B cell (primary cell): Measurements from ENCODE around the gene BAHCC1. TPM values are rescaled to one million over a fixed set of nuclear protein-coding genes. Genes with fewer than 3 reads are reported as not detected.

Source experiments
- ATAC-seq: fragments of 200-7000 bp; cut with Tn5 transposase; one replicate; pipeline ENCODE4 v1.10.0; 2021; ENCODE audit warnings: low read depth, mild to moderate bottlenecking, moderate number of reproducible peaks, moderate library complexity
- CTCF ChIA-PET: fragments of 350-600 bp; sonication (Branson Sonifier 250); formaldehyde crosslinking; loops from one replicate; lab custom pipeline; 2021; ENCODE audit warnings: antibody characterized with exemption, inconsistent platforms; lab: Charles Lee
- POLR2A ChIA-PET: fragments of 350-600 bp; sonication (Branson Sonifier 250); formaldehyde crosslinking; loops from one replicate; lab custom pipeline; 2021; ENCODE audit warnings: antibody characterized with exemption; lab: Charles Lee
- DNase-seq: peaks from one replicate; pipeline ENCODE4 v3.0.0; 2013
- H2AFZ ChIP-seq: 2 replicates; pipeline ENCODE4 v1.6.1; 2012; ENCODE audit warnings: mild to moderate bottlenecking, low read depth, low read length; ENCODE audit not compliant: insufficient read depth, poor library complexity, severe bottlenecking
- H3K27ac ChIP-seq, 2 donors: 1 replicate in 1 of 2; 2 replicates in 1 of 2; pipeline ENCODE4 v1.5.1; 2012 to 2013; ENCODE audit warnings: low read length in 2 of 2, mild to moderate bottlenecking in 2 of 2, moderate library complexity in 1 of 2
- H3K27me3 ChIP-seq, 4 experiments: fragments of 200-600 bp in 1 of 4; sonication (generic) in 1 of 4; replicated peaks in 1 of 4; 1 replicate in 2 of 4; 2 replicates in 2 of 4; pipeline versions ENCODE4 v1.6.1 to v1.7.0; 2013 to 2016; ENCODE audit warnings: low read length in 3 of 4, mild to moderate bottlenecking in 2 of 4, mixed read lengths in 1 of 4, moderate library complexity in 1 of 4; ENCODE audit not compliant: insufficient read depth in 4 of 4, control insufficient read depth in 3 of 4; ENCODE audit errors: control extremely low read depth in 1 of 4
- H3K36me3 ChIP-seq, 2 experiments: replicated peaks in 1 of 2; 1 replicate in 1 of 2; 2 replicates in 1 of 2; pipeline versions ENCODE4 v1.6.1 to v1.7.1; 2013; ENCODE audit warnings: low read length in 1 of 2; ENCODE audit not compliant: insufficient read depth in 2 of 2, control insufficient read depth in 1 of 2; ENCODE audit errors: control extremely low read depth in 1 of 2, extremely low read depth in 1 of 2
- H3K4me1 ChIP-seq, 2 donors: fragments of 200-600 bp in 1 of 2; sonication (generic) in 1 of 2; 1 replicate in 1 of 2; 2 replicates in 1 of 2; pipeline versions ENCODE4 v1.5.1 to v1.6.1; 2013 to 2017; ENCODE audit warnings: low read length in 2 of 2; ENCODE audit not compliant: control insufficient read depth in 2 of 2, insufficient read depth in 2 of 2
- H3K4me2 ChIP-seq: replicated peaks from 2 replicates; pipeline ENCODE3; 2012; ENCODE audit warnings: mild to moderate bottlenecking, low read depth, low read length; ENCODE audit not compliant: poor library complexity, severe bottlenecking
- H3K4me3 ChIP-seq, 5 experiments: fragments of 200-600 bp in 1 of 5; sonication (generic) in 1 of 5; 1 replicate in 3 of 5; 2 replicates in 2 of 5; pipeline versions ENCODE4 v1.5.1 to v1.7.0; 2011 to 2016; ENCODE audit warnings: low read length in 4 of 5, mild to moderate bottlenecking in 4 of 5, low read depth in 2 of 5, control low read depth in 1 of 5, moderate library complexity in 1 of 5; ENCODE audit not compliant: insufficient read depth in 1 of 5; ENCODE audit errors: control extremely low read depth in 1 of 5, extremely low read depth in 1 of 5
- H3K79me2 ChIP-seq: fragments of 200-600 bp; sonication (generic); one replicate; pipeline ENCODE4 v1.6.0; 2016; ENCODE audit warnings: low read length; ENCODE audit not compliant: control insufficient read depth, insufficient read depth
- H3K9ac ChIP-seq: fragments of 200-600 bp; sonication (generic); 2 replicates; pipeline ENCODE4 v1.6.1; 2017; ENCODE audit warnings: mild to moderate bottlenecking, low read length, moderate library complexity
- H3K9me3 ChIP-seq, 3 donors: one replicate each; pipeline versions ENCODE4 v1.6.1 to v1.7.1; 2013; ENCODE audit warnings: low read length in 2 of 3; ENCODE audit not compliant: control insufficient read depth in 2 of 3, insufficient read depth in 1 of 3; ENCODE audit errors: control extremely low read depth in 1 of 3
- H4K20me1 ChIP-seq: 2 replicates; pipeline ENCODE4 v1.6.0; 2012; ENCODE audit warnings: mild to moderate bottlenecking, low read length; ENCODE audit not compliant: insufficient read depth, control insufficient read depth, poor library complexity, severe bottlenecking
- H3K27ac Mint-ChIP-seq: one replicate; pipeline ENCODE4 v1.8.0; 2021; ENCODE audit warnings: mixed read lengths
- H3K27me3 Mint-ChIP-seq: one replicate; pipeline ENCODE4 v1.8.0; 2021; ENCODE audit warnings: mixed read lengths
- H3K4me1 Mint-ChIP-seq: one replicate; pipeline ENCODE4 v1.8.0; 2021; ENCODE audit warnings: mixed read lengths
- H3K4me3 Mint-ChIP-seq: one replicate; pipeline ENCODE4 v1.8.0; 2021; ENCODE audit warnings: mixed read lengths
- H3K9me3 Mint-ChIP-seq: one replicate; pipeline ENCODE4 v1.8.0; 2022; ENCODE audit warnings: mixed read lengths; ENCODE audit not compliant: insufficient read depth
- CTCF ChIP-seq: fragments of 200-600 bp; IDR thresholded peaks from one replicate; pipeline ENCODE4 v1.8.0; 2022; ENCODE audit warnings: antibody characterized with exemption, mild to moderate bottlenecking
- EZH2 ChIP-seq: IDR thresholded peaks from 2 replicates; pipeline ENCODE4 v1.6.1; 2012; ENCODE audit warnings: borderline replicate concordance, low read depth, mild to moderate bottlenecking, moderate library complexity, low read length; ENCODE audit not compliant: insufficient read depth, poor library complexity, severe bottlenecking
- WGBS: methylation state at CpG from one replicate; pipeline ENCODE4 v1.1.5; 2013; ENCODE audit warnings: missing lambda C conversion rate; ENCODE audit not compliant: insufficient coverage; 5-methylcytosine and 5-hydroxymethylcytosine counted together
- intact Hi-C: fragments of 100-400 bp; cut with micrococcal nuclease; formaldehyde crosslinking; loops from one replicate; pipeline ENCODE4 v1.10.0; 2022
- polyA plus RNA-seq: library from polyadenylated mRNA; depleted of rRNA; stranded (reverse); fragments of >200 nt; gene quantifications from 2 replicates; pipeline ENCODE4 v1.2.3, GENCODE V29; 2012
- total RNA-seq, 2 donors: library from RNA; stranded (reverse); fragments of 120-200 nt in 1 of 2; gene quantifications; 1 replicate in 1 of 2; 2 replicates in 1 of 2; pipeline versions ENCODE4 v1.2.3 to v1.2.4, GENCODE V29; 2013 to 2022

The BAHCC1 gene
- total and polyA plus RNA-seq, 2 donors (not counting 1 experiment from before 2014, with no cell fraction given): 0.12 to 0.48 TPM

GRCh38 chr17:81484195-81484979 lies 89.1 kb downstream of the BAHCC1 start:
- Histone ChIP-seq H3K4me2 (peak overlapping the region; percentile 100), H3K4me1 (peaks cover 46 to 53% of the 10 kb centered on the region in 2 donors), H3K9ac (peak overlapping the region; percentile 62), H3K27me3 (peaks cover 0 to 28% (median 12%) of the 10 kb centered on the region in 4 experiments), H3K79me2 (no peaks in the 10 kb centered on the region), H3K36me3 (no peaks in the 10 kb centered on the region), H2AFZ (peak overlapping the region; percentile 76), H3K9me3 (peaks cover 0 to 13% (median 0%) of the 10 kb centered on the region in 3 donors), H4K20me1 (no peaks in the 10 kb centered on the region), H3K27ac (no peak overlapping the region), H3K4me3 (peak overlapping the region in 4 of 5 experiments; percentile 21 to 66 (median 48))
- no peak overlapping the region for H3K27ac Mint-ChIP-seq
- intact Hi-C loops: loop anchor here (1.0 to 10.0 kb wide), 7 partner anchors 68 to 256 kb away; partner anchors contain the start of genes BAHCC1, FAAP100 and SLC38A10
- ChIA-PET POLR2A (interaction anchor here (0.5 to 1.7 kb wide), 8 partner anchors 16 to 1688 kb away, joined by 3 to 8 read pairs (median 4); partner anchors contain the start of genes ACTG1 and CBX8), CTCF (interaction anchor here (0.9 to 4.7 kb wide), 31 partner anchors 10 to 461 kb away, joined by 3 to 58 read pairs (median 5); partner anchors contain the start of genes ACTG1, BAHCC1, FAAP100 and SLC38A10)
- H3K27me3 Mint-ChIP-seq: peaks cover 13% of the 10 kb centered on the region
- TF ChIP-seq CTCF: peak; percentile 99
- TF ChIP-seq EZH2: no peak
- peaks cover 26% of the 10 kb centered on the region for H3K4me1 Mint-ChIP-seq
- 7% methylated on average over 60 of the region's 60 CpGs for WGBS
- DNase-seq: peak; percentile 93
- H3K4me3 Mint-ChIP-seq: peak overlapping the region; percentile 57
- ATAC-seq: peak; percentile 65
- no peaks in the 10 kb centered on the region for H3K9me3 Mint-ChIP-seq
